ENCODE measurements around the gene HIP1R. TPM values are rescaled to one million over a fixed set of nuclear protein-coding genes. Genes with fewer than 3 reads are reported as not detected.
"Not testable (repeated sequence)": the region's sequence is repeated elsewhere in the genome, so short reads cannot be mapped to it uniquely, and the experiment has no call there.

HIP1R gene, protein sequence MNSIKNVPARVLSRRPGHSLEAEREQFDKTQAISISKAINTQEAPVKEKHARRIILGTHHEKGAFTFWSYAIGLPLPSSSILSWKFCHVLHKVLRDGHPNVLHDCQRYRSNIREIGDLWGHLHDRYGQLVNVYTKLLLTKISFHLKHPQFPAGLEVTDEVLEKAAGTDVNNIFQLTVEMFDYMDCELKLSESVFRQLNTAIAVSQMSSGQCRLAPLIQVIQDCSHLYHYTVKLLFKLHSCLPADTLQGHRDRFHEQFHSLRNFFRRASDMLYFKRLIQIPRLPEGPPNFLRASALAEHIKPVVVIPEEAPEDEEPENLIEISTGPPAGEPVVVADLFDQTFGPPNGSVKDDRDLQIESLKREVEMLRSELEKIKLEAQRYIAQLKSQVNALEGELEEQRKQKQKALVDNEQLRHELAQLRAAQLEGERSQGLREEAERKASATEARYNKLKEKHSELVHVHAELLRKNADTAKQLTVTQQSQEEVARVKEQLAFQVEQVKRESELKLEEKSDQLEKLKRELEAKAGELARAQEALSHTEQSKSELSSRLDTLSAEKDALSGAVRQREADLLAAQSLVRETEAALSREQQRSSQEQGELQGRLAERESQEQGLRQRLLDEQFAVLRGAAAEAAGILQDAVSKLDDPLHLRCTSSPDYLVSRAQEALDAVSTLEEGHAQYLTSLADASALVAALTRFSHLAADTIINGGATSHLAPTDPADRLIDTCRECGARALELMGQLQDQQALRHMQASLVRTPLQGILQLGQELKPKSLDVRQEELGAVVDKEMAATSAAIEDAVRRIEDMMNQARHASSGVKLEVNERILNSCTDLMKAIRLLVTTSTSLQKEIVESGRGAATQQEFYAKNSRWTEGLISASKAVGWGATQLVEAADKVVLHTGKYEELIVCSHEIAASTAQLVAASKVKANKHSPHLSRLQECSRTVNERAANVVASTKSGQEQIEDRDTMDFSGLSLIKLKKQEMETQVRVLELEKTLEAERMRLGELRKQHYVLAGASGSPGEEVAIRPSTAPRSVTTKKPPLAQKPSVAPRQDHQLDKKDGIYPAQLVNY
- total RNA-seq = 10 to 100 TPM; 24.9 to 38.9 TPM
- long read RNA-seq, full-length matches to known transcripts = 29 of 67 reads
- long read RNA-seq, partial matches to known transcripts = 26 of 67 reads
- long read RNA-seq, other reads (novel, unspliced or antisense) = 12 of 67 reads

- intact Hi-C loops (cut with DNase I) = no loop called here
- ATAC-seq = peak; percentile 45 to 64
- no peak for DNase-seq
Observed at GRCh38 chr12:122834921-122835749, at the start of gene HIP1R. Gene HIP1R (plus strand): TSS chr12:122835457. CDS start chr12:122835551, 94 bp downstream.

DNA sequence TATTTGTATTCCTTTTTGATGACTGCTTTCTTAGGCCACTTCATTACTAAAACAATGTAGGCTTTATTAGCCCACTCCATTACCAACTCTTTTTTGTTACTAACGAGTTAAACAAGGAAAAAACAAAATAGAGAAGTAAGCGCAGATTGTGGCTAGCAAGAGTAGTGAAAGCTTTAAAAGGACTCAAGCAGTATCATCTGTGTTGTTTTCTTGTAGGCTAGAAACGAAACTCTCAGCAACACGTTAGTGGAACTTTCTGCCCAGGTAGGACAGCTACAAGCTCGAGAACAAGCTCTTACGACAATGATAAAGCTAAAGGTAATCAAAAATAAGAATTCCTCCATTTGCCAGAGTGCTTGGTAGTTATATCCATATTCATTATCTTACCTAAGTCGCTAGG lies 49.8 kb upstream of the HIP1R start:
- intact Hi-C loops (cut with DNase I) = no loop called here
- ATAC-seq = no peak

GRCh38 chr12:122788387-122788786 lies 46.9 kb upstream of the HIP1R start:
- ATAC-seq (no peak), DNase-seq (no peak)
- intact Hi-C loops (cut with DNase I) = no loop called here

More for the DNA sequence above, 49.8 kb upstream of the HIP1R start:
- DNase-seq = no peak

- intact Hi-C loops (cut with DNase I) = loop anchor here (5.0 to 10.0 kb wide), 2 partner anchors 65 to 163 kb away; no protein-coding TSS in a partner anchor
- DNase-seq = no peak
- no peak for ATAC-seq
Observed at GRCh38 chr12:122789637-122790036, 45.6 kb upstream of the HIP1R start.

DNA sequence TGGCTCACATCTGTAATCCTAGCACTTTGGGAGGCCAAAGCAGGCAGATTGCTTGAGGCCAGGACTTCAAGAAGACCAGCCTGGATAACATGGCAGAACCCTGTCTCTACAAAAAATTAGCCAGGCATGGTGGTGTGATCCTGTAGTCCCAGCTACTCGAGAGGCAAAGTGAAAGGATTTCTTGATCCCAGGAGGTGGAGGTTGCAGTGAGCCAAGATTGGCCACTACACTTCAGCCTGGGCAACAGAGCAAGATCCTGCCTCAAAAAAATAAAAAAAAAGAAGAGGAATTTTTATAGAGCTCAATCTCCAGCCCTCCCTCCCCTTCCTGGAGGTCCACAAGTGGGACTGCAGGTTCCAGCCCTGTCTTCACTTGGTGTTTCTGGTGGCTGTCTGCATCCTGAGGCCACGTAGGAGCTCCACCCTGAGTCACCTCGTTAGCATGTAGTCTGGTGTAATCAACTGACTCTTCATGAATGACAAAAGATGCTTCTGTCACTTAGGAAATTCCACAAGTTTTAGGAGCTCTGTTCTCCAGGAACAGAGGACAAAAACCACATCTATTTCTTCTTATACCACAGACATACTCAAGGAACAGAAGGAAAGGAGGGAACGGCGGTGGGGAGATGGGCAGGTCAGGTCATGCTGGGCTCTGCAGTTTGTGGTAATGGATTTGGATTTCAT lies 44.7 kb upstream of the HIP1R start:
- DNase-seq (no peak), ATAC-seq (no peak)
- intact Hi-C loops (cut with DNase I) = loop anchor here (5.0 to 10.0 kb wide), 2 partner anchors 64 to 162 kb away; no protein-coding TSS in a partner anchor

GRCh38 chr12:122793685-122794106 lies 41.6 kb upstream of the HIP1R start:
- no peak for DNase-seq
- intact Hi-C loops (cut with DNase I) = loop anchor here (5.0 to 10.0 kb wide), 2 partner anchors 61 to 159 kb away; no protein-coding TSS in a partner anchor
- peak in 1 of 2 donors; percentile 65 for ATAC-seq

- DNase-seq = no peak
- no peak for ATAC-seq
- intact Hi-C loops (cut with DNase I) = loop anchor here in 1 of 2 donors (5.0 to 10.0 kb wide), 2 partner anchors 59 to 156 kb away; no protein-coding TSS in a partner anchor
Observed at GRCh38 chr12:122795807-122796206, 39.5 kb upstream of the HIP1R start.

- intact Hi-C loops (cut with DNase I) = loop anchor here in 1 of 2 donors (5.0 to 10.0 kb wide), 2 partner anchors 55 to 153 kb away; no protein-coding TSS in a partner anchor
- DNase-seq (no peak), ATAC-seq (no peak)
Observed at GRCh38 chr12:122799641-122800243, 35.5 kb upstream of the HIP1R start.

DNA sequence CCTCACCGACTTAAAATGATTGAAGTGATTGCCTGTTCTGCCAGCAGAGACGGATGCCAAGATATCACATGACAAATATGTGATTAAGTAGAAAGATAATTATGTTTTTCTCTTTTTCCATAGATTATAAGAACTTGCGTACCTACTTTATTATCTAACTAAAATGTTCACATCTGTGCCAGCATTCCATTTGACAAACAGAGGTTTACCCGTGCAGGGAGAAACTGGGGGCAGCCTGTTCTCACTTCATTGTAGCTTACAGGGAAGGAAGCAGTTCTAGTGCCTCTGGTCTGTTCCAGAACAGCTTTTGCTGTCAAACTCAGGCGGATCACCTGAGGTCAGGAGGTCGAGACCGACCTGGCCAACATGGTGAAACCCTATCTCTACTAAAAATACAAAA lies 31.3 kb upstream of the HIP1R start:
- DNase-seq (no peak), ATAC-seq (no peak)
- intact Hi-C loops (cut with DNase I) = no loop called here

- DNase-seq; intact Hi-C loops (cut with DNase I); ATAC-seq: not testable (repeated sequence)
Observed at GRCh38 chr12:122804957-122805356, 30.3 kb upstream of the HIP1R start.

- ATAC-seq (no peak), DNase-seq (no peak)
- intact Hi-C loops (cut with DNase I) = no loop called here
Observed at GRCh38 chr12:122807651-122808050, 27.6 kb upstream of the HIP1R start.

GRCh38 chr12:122811777-122812176 lies 23.5 kb upstream of the HIP1R start:
- intact Hi-C loops (cut with DNase I) = no loop called here
- ATAC-seq (no peak), DNase-seq (no peak)

DNA sequence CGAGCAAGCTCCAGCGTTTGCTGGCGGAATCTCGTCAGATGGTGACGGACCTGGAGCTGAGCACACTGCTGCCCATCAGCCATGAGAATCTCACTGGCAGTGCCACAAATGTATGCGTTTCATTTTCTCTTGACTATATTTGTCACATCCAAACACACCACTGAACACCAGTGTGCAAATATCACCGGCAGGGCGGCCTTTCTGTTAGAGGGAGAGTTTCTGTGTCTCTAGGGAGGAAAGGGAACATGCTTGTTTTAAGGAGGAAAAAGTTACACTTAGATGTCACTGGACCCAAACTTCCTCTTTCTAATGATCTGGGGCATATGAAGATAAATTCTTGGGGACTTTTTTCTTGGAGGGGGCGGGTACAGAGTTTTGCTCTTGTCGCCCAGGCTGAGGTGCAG lies 21.9 kb upstream of the HIP1R start:
- DNase-seq = no peak
- intact Hi-C loops (cut with DNase I) = no loop called here
- ATAC-seq = no peak

DNA sequence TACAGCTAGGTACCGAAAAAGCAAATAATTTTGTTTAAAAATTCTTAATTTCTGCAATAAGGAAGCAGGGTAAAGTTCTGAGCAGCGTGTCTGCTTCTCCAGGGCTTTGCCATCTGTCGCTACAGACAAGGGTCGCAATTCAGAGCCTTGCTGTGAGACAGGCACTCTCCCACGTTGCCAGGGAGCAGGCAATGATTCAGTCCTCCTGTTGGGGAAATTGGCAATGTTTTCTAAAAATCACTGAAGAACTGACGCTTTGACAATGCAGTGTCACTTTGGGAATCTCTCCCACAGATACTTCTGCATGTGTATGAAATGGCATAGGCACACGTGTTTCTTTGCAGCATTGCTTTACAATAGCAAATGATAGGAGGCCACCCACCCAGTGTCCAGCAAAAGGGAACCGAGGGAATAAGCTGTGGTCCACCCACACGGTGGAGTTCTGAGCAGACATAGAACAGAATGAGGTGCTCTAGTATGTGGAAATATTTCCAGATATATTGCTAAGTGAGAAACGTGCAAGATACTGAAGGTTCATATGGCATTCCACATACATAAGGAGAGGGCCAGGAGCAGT lies 16.0 kb upstream of the HIP1R start:
- intact Hi-C loops (cut with DNase I) = no loop called here
- no peak for ATAC-seq
- DNase-seq = no peak

DNA sequence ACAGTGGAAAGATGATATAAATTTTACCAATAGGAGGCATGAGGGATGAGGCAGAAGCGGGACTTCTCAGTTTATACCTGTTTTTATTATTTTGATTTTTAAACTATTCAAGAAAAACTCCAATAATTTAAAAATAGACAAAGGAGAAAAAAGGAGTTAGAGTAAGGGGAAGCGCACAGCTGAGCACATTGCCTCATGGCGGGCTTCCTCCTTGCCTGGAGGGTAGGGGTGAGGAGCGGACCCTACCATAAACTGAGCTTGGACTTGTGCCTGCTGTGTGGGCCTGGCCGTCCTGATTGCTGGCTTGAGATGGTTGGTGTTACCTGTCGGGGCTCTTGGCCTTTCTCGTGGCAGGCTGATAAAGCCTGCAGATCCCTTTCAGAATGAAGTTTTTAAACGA lies 15.1 kb upstream of the HIP1R start:
- no peak for ATAC-seq
- intact Hi-C loops (cut with DNase I) = no loop called here
- no peak for DNase-seq

- peak in 1 of 2 donors; percentile 47 for ATAC-seq
- no peak for DNase-seq
- intact Hi-C loops (cut with DNase I) = no loop called here
Observed at GRCh38 chr12:122820838-122821271, 14.4 kb upstream of the HIP1R start.

DNA sequence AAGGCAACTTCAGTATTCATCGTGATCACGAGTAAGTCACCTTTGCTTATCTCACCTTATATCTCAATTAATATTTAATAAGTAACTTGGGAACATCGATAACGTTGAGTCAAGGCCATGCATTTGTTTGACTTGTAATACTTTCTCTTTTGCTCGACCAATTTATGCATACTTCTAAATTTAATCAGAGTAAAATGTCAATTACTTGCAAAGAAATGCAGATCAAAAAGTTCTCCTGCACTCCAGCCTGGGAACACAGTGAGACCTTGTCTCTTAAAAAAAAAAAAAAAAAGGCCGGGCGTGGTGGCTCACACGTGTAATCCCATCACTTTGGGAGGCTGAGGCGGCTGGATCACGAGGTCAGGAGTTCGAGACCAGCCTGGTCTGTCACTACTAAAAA lies 11.8 kb upstream of the HIP1R start:
- no peak for DNase-seq
- no peak for ATAC-seq
- intact Hi-C loops (cut with DNase I) = no loop called here
